Activated CD8-positive, alpha-beta memory T cell treated with anti-CD3 and anti-CD28 coated beads, Interleukin-2, amount 50 U/mL, for 4 hours (primary cell): ENCODE measurements around the gene FAM20A.
"Not testable (repeated sequence)": the region's sequence is repeated elsewhere in the genome, so short reads cannot be mapped to it uniquely, and the experiment has no call there.

Experiments
- DNase-seq: peaks from one replicate; pipeline ENCODE4 v3.0.0-alpha.2; 2020

Gene FAM20A

GRCh38 chr17:68587847-68588246 is 13.3 kb downstream of the FAM20A start:
- no peak for DNase-seq

- DNase-seq: no peak
These were observed 14.1 kb downstream of the FAM20A start for GRCh38 chr17:68587026-68587425.

GRCh38 chr17:68585643-68586042 is 15.5 kb downstream of the FAM20A start:
- DNase-seq: no peak

GRCh38 chr17:68584581-68585303 is 16.4 kb downstream of the FAM20A start:
- DNase-seq: no peak

- not testable (repeated sequence) for DNase-seq
These were observed 18.3 kb downstream of the FAM20A start for GRCh38 chr17:68582867-68583266.

- DNase-seq: no peak
These were observed 19.1 kb downstream of the FAM20A start for GRCh38 chr17:68581863-68582645.

GRCh38 chr17:68580236-68580770 is 20.9 kb downstream of the FAM20A start:
- DNase-seq: no peak

GRCh38 chr17:68579194-68579927 is 21.8 kb downstream of the FAM20A start:
- DNase-seq: no peak

- DNase-seq: no peak
These were observed 22.9 kb downstream of the FAM20A start for GRCh38 chr17:68578236-68578635.

- no peak for DNase-seq
These were observed 23.7 kb downstream of the FAM20A start for GRCh38 chr17:68577497-68577821.

GRCh38 chr17:68576811-68577496 is 24.2 kb downstream of the FAM20A start:
- DNase-seq: no peak

- no peak for DNase-seq
These were observed 25.0 kb downstream of the FAM20A start for GRCh38 chr17:68576137-68576536.

- no peak for DNase-seq
These were observed 27.8 kb downstream of the FAM20A start for GRCh38 chr17:68573338-68573737.

GRCh38 chr17:68572138-68572842 is 28.9 kb downstream of the FAM20A start:
- no peak for DNase-seq

GRCh38 chr17:68570526-68570925 is 30.6 kb downstream of the FAM20A start:
- no peak for DNase-seq

GRCh38 chr17:68569346-68569745 is 31.8 kb downstream of the FAM20A start:
- DNase-seq: no peak

GRCh38 chr17:68568581-68568980 is 32.6 kb downstream of the FAM20A start:
- DNase-seq: no peak

- no peak for DNase-seq
These were observed 33.6 kb downstream of the FAM20A start for GRCh38 chr17:68567581-68567980.

- no peak for DNase-seq
These were observed 34.1 kb downstream of the FAM20A start for GRCh38 chr17:68567035-68567434.

- no peak for DNase-seq
These were observed 34.8 kb downstream of the FAM20A start for GRCh38 chr17:68566442-68566738.

GRCh38 chr17:68565661-68566441 is 35.3 kb downstream of the FAM20A start:
- DNase-seq: no peak
